CD14-positive monocyte (primary cell): ENCODE results near the gene NTSR2. TPM values are rescaled to one million over a fixed set of nuclear protein-coding genes. Genes with fewer than 3 reads are reported as not detected.

Source experiments
- DNase-seq, 3 donors: peaks; one replicate each; pipeline ENCODE4 v3.0.0-alpha.2; 2011 to 2022
- H2AFZ ChIP-seq: 2 replicates; pipeline ENCODE4 v1.6.0; 2012; ENCODE audit warnings: mild to moderate bottlenecking, low read depth, low read length, inconsistent platforms; ENCODE audit not compliant: insufficient read depth, poor library complexity, severe bottlenecking
- H3K27ac ChIP-seq, 2 donors: 1 replicate in 1 of 2; 2 replicates in 1 of 2; pipeline ENCODE4 v1.5.1; 2012 to 2013; ENCODE audit warnings: low read length in 2 of 2, control low read depth in 1 of 2, inconsistent platforms in 1 of 2, low read depth in 1 of 2, mild to moderate bottlenecking in 1 of 2
- H3K27me3 ChIP-seq, 2 donors: one replicate each; pipeline versions ENCODE4 v1.6.0 to v1.6.1; 2011 to 2013; ENCODE audit warnings: low read length in 2 of 2; ENCODE audit not compliant: control insufficient read depth in 2 of 2, insufficient read depth in 2 of 2
- H3K36me3 ChIP-seq, 2 donors: replicated peaks in 1 of 2; 1 replicate in 1 of 2; 2 replicates in 1 of 2; pipeline versions ENCODE4 v1.5.1 to v1.6.1; 2012 to 2013; ENCODE audit warnings: low read length in 2 of 2, control low read depth in 1 of 2, inconsistent platforms in 1 of 2, mild to moderate bottlenecking in 1 of 2; ENCODE audit not compliant: insufficient read depth in 2 of 2, control insufficient read depth in 1 of 2
- H3K4me1 ChIP-seq, 2 donors: 1 replicate in 1 of 2; 2 replicates in 1 of 2; pipeline versions ENCODE4 v1.5.1 to v1.6.1; 2012 to 2013; ENCODE audit warnings: low read length in 2 of 2, control low read depth in 1 of 2, inconsistent platforms in 1 of 2, mild to moderate bottlenecking in 1 of 2, moderate library complexity in 1 of 2; ENCODE audit not compliant: insufficient read depth in 2 of 2, control insufficient read depth in 1 of 2
- H3K4me2 ChIP-seq: replicated peaks from 2 replicates; pipeline ENCODE3; 2012; ENCODE audit warnings: low read length, moderate library complexity, mild to moderate bottlenecking; ENCODE audit not compliant: poor library complexity, severe bottlenecking; ENCODE audit errors: extremely low read depth
- H3K4me3 ChIP-seq, 3 experiments: fragments of 200-600 bp in 1 of 3; sonication (generic) in 1 of 3; replicated peaks in 1 of 3; 1 replicate in 2 of 3; 2 replicates in 1 of 3; pipeline ENCODE4 v1.5.1; 2011 to 2013; ENCODE audit warnings: low read length in 3 of 3, mild to moderate bottlenecking in 3 of 3, control low read depth in 2 of 3, low read depth in 2 of 3, inconsistent platforms in 1 of 3, moderate library complexity in 1 of 3
- H3K79me2 ChIP-seq: 2 replicates; pipeline ENCODE4 v1.6.0; 2012; ENCODE audit warnings: mild to moderate bottlenecking, control low read depth, inconsistent platforms, low read length, moderate library complexity; ENCODE audit not compliant: insufficient read depth
- H3K9ac ChIP-seq: 2 replicates; pipeline ENCODE4 v1.6.0; 2017; ENCODE audit warnings: low read length, mild to moderate bottlenecking; ENCODE audit not compliant: insufficient read depth, poor library complexity, severe bottlenecking
- H3K9me3 ChIP-seq, 2 donors: replicated peaks in 1 of 2; 1 replicate in 1 of 2; 2 replicates in 1 of 2; pipeline versions ENCODE4 v1.5.1 to v1.6.1; 2012 to 2013; ENCODE audit warnings: low read length in 2 of 2, control low read depth in 1 of 2; ENCODE audit not compliant: control insufficient read depth in 1 of 2, insufficient read depth in 1 of 2
- H4K20me1 ChIP-seq: 2 replicates; pipeline ENCODE4 v1.6.0; 2012; ENCODE audit warnings: mild to moderate bottlenecking, low read length, control low read depth, moderate library complexity; ENCODE audit not compliant: insufficient read depth
- H3K27ac Mint-ChIP-seq, 7 donors: one replicate each; pipeline ENCODE4 v1.8.0; 2020; ENCODE audit warnings: mild to moderate bottlenecking in 7 of 7, mixed read lengths in 7 of 7, moderate library complexity in 6 of 7, inconsistent platforms in 2 of 7
- H3K27me3 Mint-ChIP-seq, 3 donors: one replicate each; pipeline ENCODE4 v1.8.0; 2021 to 2022; ENCODE audit warnings: low read depth in 3 of 3, mild to moderate bottlenecking in 3 of 3, mixed read lengths in 3 of 3, moderate library complexity in 3 of 3, inconsistent platforms in 1 of 3
- H3K36me3 Mint-ChIP-seq, 2 donors: one replicate each; pipeline ENCODE4 v1.8.0; 2020; ENCODE audit warnings: mixed read lengths in 2 of 2, inconsistent platforms in 1 of 2, mild to moderate bottlenecking in 1 of 2
- H3K4me1 Mint-ChIP-seq: one replicate; pipeline ENCODE4 v1.8.0; 2020; ENCODE audit warnings: mild to moderate bottlenecking, mixed read lengths
- H3K4me3 Mint-ChIP-seq, 2 donors: one replicate each; pipeline ENCODE4 v1.8.0; 2020; ENCODE audit warnings: mild to moderate bottlenecking in 2 of 2, mixed read lengths in 2 of 2, moderate library complexity in 1 of 2
- H3K9me3 Mint-ChIP-seq, 7 donors: one replicate each; pipeline ENCODE4 v1.8.0; 2020 to 2022; ENCODE audit warnings: mixed read lengths in 7 of 7, mild to moderate bottlenecking in 6 of 7, moderate library complexity in 6 of 7, inconsistent platforms in 2 of 7
- CTCF ChIP-seq: fragments of 200-600 bp; IDR thresholded peaks from one replicate; pipeline ENCODE4 v1.8.0; 2022; ENCODE audit warnings: antibody characterized with exemption, mild to moderate bottlenecking
- WGBS: methylation state at CpG from one replicate; pipeline ENCODE4 v1.1.5; 2013; ENCODE audit warnings: missing lambda C conversion rate; ENCODE audit not compliant: insufficient coverage; 5-methylcytosine and 5-hydroxymethylcytosine counted together
- intact Hi-C, 2 donors: fragments of 100-400 bp; cut with micrococcal nuclease; formaldehyde crosslinking; loops; one replicate each; pipeline versions ENCODE4 v1.15.0 to v1.15.1; 2023
- polyA plus RNA-seq, 3 donors: library from polyadenylated mRNA; depleted of rRNA in 1 of 3; unstranded in 2 of 3; stranded (reverse) in 1 of 3; fragments of 300-500 nt in 2 of 3; fragments of >200 nt in 1 of 3; fragmentation: Illumina TruSeq in 2 of 3; gene quantifications; 1 replicate in 2 of 3; 2 replicates in 1 of 3; pipeline ENCODE4 v1.2.3, GENCODE V29; 2012 to 2021

NTSR2 gene
- polyA plus RNA-seq, 3 donors, result not detected

GRCh38 chr2:11672407-11672806 is 2.4 kb upstream of the NTSR2 start:
- Mint-ChIP-seq H3K36me3 (no peaks in the 10 kb centered on the region), H3K9me3 (peaks cover 0 to 5% (median 2%) of the 10 kb centered on the region in 7 donors), H3K27ac (no peak overlapping the region), H3K27me3 (peaks cover 31 to 46% (median 36%) of the 10 kb centered on the region in 3 donors), H3K4me3 (no peak overlapping the region), H3K4me1 (peaks cover 1% of the 10 kb centered on the region)
- no CpG with 5 or more reads among the region's 3 CpGs for WGBS
- no peak overlapping the region for H3K4me2 ChIP-seq
- no peak overlapping the region for H3K4me3 ChIP-seq
- H3K9me3 ChIP-seq, result no peaks in the 10 kb centered on the region
- no peak overlapping the region for H3K27ac ChIP-seq
- H4K20me1 ChIP-seq, result no peaks in the 10 kb centered on the region
- peaks cover 7 to 28% of the 10 kb centered on the region in 2 donors for H3K27me3 ChIP-seq
- DNase-seq, result no peak
- no peak overlapping the region for H3K9ac ChIP-seq
- intact Hi-C loops, result no loop called here
- no peaks in the 10 kb centered on the region for H3K4me1 ChIP-seq
- no peak overlapping the region for H2AFZ ChIP-seq
- no peak for TF ChIP-seq CTCF
- H3K36me3 ChIP-seq, result no peaks in the 10 kb centered on the region
- no peaks in the 10 kb centered on the region for H3K79me2 ChIP-seq

DNA sequence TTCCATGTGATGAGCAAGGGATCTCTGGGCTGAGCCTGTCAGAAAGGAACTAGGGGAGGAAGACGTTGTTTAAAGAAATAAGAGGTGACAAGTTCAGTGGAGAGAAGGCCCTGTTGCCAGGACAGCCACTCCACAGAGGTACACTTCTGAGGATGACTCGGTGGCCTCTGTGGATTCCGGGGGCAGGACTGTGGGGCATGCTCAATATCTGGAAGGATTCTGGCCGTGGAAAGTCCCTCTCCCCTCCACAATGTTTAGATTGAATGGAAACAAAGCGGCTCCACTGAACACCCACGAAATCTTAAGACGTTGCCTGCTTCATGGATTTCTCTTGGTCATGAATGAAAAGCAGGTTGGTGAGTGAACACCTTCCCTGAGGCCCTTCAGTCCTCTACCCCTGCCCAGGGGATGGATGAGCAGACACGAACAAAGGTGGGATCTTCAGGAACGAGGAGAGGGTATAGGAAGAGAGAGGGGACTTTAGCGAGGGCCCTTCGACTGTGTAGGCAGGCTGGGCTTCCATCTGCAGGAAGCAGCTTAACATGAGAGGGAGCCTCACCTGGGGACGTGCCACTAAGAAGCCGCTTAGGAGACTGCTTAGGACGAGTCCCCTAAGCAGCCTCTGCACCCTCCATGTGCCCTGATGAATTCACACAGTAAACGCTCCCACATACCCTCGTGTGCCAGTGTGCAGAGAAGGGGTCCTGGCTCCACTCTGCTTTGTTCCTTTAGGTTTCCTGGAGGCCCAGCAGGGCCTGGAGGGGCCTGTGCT is 1.9 kb downstream of the NTSR2 start:
- Histone ChIP-seq H2AFZ (no peak overlapping the region), H3K9ac (no peak overlapping the region), H3K27me3 (peaks cover 5 to 16% of the 10 kb centered on the region in 2 donors), H3K36me3 (no peaks in the 10 kb centered on the region), H3K4me2 (no peak overlapping the region), H4K20me1 (no peaks in the 10 kb centered on the region), H3K79me2 (no peaks in the 10 kb centered on the region), H3K4me1 (no peaks in the 10 kb centered on the region), H3K4me3 (no peak overlapping the region), H3K27ac (no peak overlapping the region), H3K9me3 (peaks cover 0 to 2% of the 10 kb centered on the region in 2 donors)
- Mint-ChIP-seq H3K4me3 (no peak overlapping the region), H3K9me3 (peaks cover 1 to 5% (median 4%) of the 10 kb centered on the region in 7 donors), H3K27ac (no peak overlapping the region), H3K4me1 (peaks cover 4% of the 10 kb centered on the region), H3K36me3 (no peaks in the 10 kb centered on the region), H3K27me3 (peaks cover 12 to 34% (median 23%) of the 10 kb centered on the region in 3 donors)
- 90% methylated on average over 4 of the region's 16 CpGs for WGBS
- no peak for DNase-seq
- intact Hi-C loops, result no loop called here
- TF ChIP-seq CTCF, result no peak
